Measurements from ENCODE around the gene PIN1.

GRCh38 chr19:9878511-9879196 is 43.5 kb downstream of the PIN1 start:
- TF ChIP-seq CTCF (IDR thresholded peaks at IDR 0.05 in 4 of 5, conservative IDR thresholded peaks at IDR 0.05 in 1 of 5) (no peak), POLR2A (IDR thresholded peaks at IDR 0.05) (no peak)
